ENCODE measurements around the gene TRIM2. TPM values are rescaled to one million over a fixed set of nuclear protein-coding genes. Genes with fewer than 3 reads are reported as not detected.
A peak's percentile ranks its signal among the peaks of the same experiment; 100 is the strongest.

TRIM2 gene
- total RNA-seq, 1 donor from 2014 or later: 120 TPM

GRCh38 chr4:153275380-153276276 lies 71.4 kb downstream of the TRIM2 start:
- Mint-ChIP-seq H3K27me3 (ENCODE audit: unreplicated experiment) (no peaks in the 10 kb centered on the region), H3K27ac (ENCODE audit: unreplicated experiment) (no peak overlapping the region), H3K4me3 (ENCODE audit: unreplicated experiment) (no peak overlapping the region)

GRCh38 chr4:153276971-153277370 lies 72.7 kb downstream of the TRIM2 start:
- Mint-ChIP-seq H3K4me1 (ENCODE audit: low read depth, unreplicated experiment) (peaks cover 5% of the 10 kb centered on the region), H3K4me3 (ENCODE audit: unreplicated experiment) (no peak overlapping the region), H3K27ac (ENCODE audit: unreplicated experiment) (no peak overlapping the region), H3K27me3 (ENCODE audit: unreplicated experiment) (no peaks in the 10 kb centered on the region), H3K9me3 (ENCODE audit: unreplicated experiment) (no peaks in the 10 kb centered on the region), H3K36me3 (ENCODE audit: unreplicated experiment) (no peaks in the 10 kb centered on the region)
- no peak for DNase-seq
- TF ChIP-seq CTCF (IDR thresholded peaks at IDR 0.05; ENCODE audit: partially characterized antibody, unreplicated experiment): no peak

More at GRCh38 chr4:153275380-153276276, 71.4 kb downstream of the TRIM2 start:
- Mint-ChIP-seq H3K4me1 (ENCODE audit: low read depth, unreplicated experiment) (peaks cover 5% of the 10 kb centered on the region), H3K36me3 (ENCODE audit: unreplicated experiment) (no peaks in the 10 kb centered on the region), H3K9me3 (ENCODE audit: unreplicated experiment) (no peaks in the 10 kb centered on the region)
- DNase-seq: no peak
- TF ChIP-seq CTCF (IDR thresholded peaks at IDR 0.05; ENCODE audit: partially characterized antibody, unreplicated experiment): no peak

GRCh38 chr4:153281476-153281875 lies 77.2 kb downstream of the TRIM2 start:
- Mint-ChIP-seq H3K27me3 (ENCODE audit: unreplicated experiment) (no peaks in the 10 kb centered on the region), H3K4me1 (ENCODE audit: low read depth, unreplicated experiment) (peaks cover 3% of the 10 kb centered on the region), H3K27ac (ENCODE audit: unreplicated experiment) (no peak overlapping the region), H3K4me3 (ENCODE audit: unreplicated experiment) (no peak overlapping the region), H3K36me3 (ENCODE audit: unreplicated experiment) (peaks cover 7% of the 10 kb centered on the region), H3K9me3 (ENCODE audit: unreplicated experiment) (peaks cover 2% of the 10 kb centered on the region)
- DNase-seq: no peak
- no peak for TF ChIP-seq CTCF (IDR thresholded peaks at IDR 0.05; ENCODE audit: partially characterized antibody, unreplicated experiment)

- Mint-ChIP-seq H3K36me3 (ENCODE audit: unreplicated experiment) (peaks cover 7% of the 10 kb centered on the region), H3K27me3 (ENCODE audit: unreplicated experiment) (no peaks in the 10 kb centered on the region), H3K4me1 (ENCODE audit: low read depth, unreplicated experiment) (peaks cover 3% of the 10 kb centered on the region), H3K9me3 (ENCODE audit: unreplicated experiment) (peaks cover 2% of the 10 kb centered on the region), H3K27ac (ENCODE audit: unreplicated experiment) (no peak overlapping the region), H3K4me3 (ENCODE audit: unreplicated experiment) (no peak overlapping the region)
- no peak for TF ChIP-seq CTCF (IDR thresholded peaks at IDR 0.05; ENCODE audit: partially characterized antibody, unreplicated experiment)
- DNase-seq: no peak
Measured at GRCh38 chr4:153282023-153282422, 77.8 kb downstream of the TRIM2 start.

- Mint-ChIP-seq H3K27ac (ENCODE audit: unreplicated experiment) (peak overlapping the region; percentile 52), H3K4me3 (ENCODE audit: unreplicated experiment) (no peak overlapping the region), H3K36me3 (ENCODE audit: unreplicated experiment) (peaks cover 7% of the 10 kb centered on the region), H3K9me3 (ENCODE audit: unreplicated experiment) (peaks cover 2% of the 10 kb centered on the region), H3K27me3 (ENCODE audit: unreplicated experiment) (no peaks in the 10 kb centered on the region), H3K4me1 (ENCODE audit: low read depth, unreplicated experiment) (peaks cover 3% of the 10 kb centered on the region)
- DNase-seq: no peak
- TF ChIP-seq CTCF (IDR thresholded peaks at IDR 0.05; ENCODE audit: partially characterized antibody, unreplicated experiment): no peak
Measured at GRCh38 chr4:153283260-153283659, 79.0 kb downstream of the TRIM2 start.

All from glutamatergic neuron (in vitro differentiated cells).